Measurements from ENCODE around the gene DNAJC8.
A peak's percentile ranks its signal among the peaks of the same experiment; 100 is the strongest.

The DNAJC8 gene

GRCh38 chr1:28180306-28181305, 52.2 kb downstream of the DNAJC8 start:
- H3K9me3 ChIP-seq (ENCODE audit: low read length): no peaks in the 10 kb centered on the region
- peaks cover 8% of the 10 kb centered on the region for H3K27me3 ChIP-seq (ENCODE audit: insufficient read depth, low read length)
- H3K4me3 ChIP-seq (ENCODE audit: low read length): no peak overlapping the region
- no peaks in the 10 kb centered on the region for H3K4me1 ChIP-seq (ENCODE audit: insufficient read depth, low read length)
- H2AFZ ChIP-seq (ENCODE audit: low read depth, low read length): no peak overlapping the region
- H3K36me3 ChIP-seq (ENCODE audit: insufficient read depth, low read length): no peaks in the 10 kb centered on the region

GRCh38 chr1:28178690-28179485, 53.9 kb downstream of the DNAJC8 start:
- peaks cover under 1% of the 10 kb centered on the region for H3K4me1 ChIP-seq (ENCODE audit: insufficient read depth, low read length)
- H3K36me3 ChIP-seq (ENCODE audit: insufficient read depth, low read length): no peaks in the 10 kb centered on the region
- H3K9me3 ChIP-seq (ENCODE audit: low read length): no peaks in the 10 kb centered on the region
- no peak overlapping the region for H2AFZ ChIP-seq (ENCODE audit: low read depth, low read length)
- H3K4me3 ChIP-seq (ENCODE audit: low read length): no peak overlapping the region
- peaks cover 8% of the 10 kb centered on the region for H3K27me3 ChIP-seq (ENCODE audit: insufficient read depth, low read length)

GRCh38 chr1:28176492-28177470, 56.0 kb downstream of the DNAJC8 start, which contains the start of gene PTAFR:
PTAFR (minus strand) TSS chr1:28176690; CDS start chr1:28151021, 25,669 bp downstream.
- Histone ChIP-seq H3K36me3 (ENCODE audit: insufficient read depth, low read length) (no peaks in the 10 kb centered on the region), H3K4me3 (ENCODE audit: low read length) (no peak within 1 kb of the TSS), H3K27me3 (ENCODE audit: insufficient read depth, low read length) (peaks cover 8% of the 10 kb centered on the region), H2AFZ (ENCODE audit: low read depth, low read length) (peak within 1 kb of the TSS; percentile 5), H3K9me3 (ENCODE audit: low read length) (no peaks in the 10 kb centered on the region), H3K4me1 (ENCODE audit: insufficient read depth, low read length) (peaks cover 10% of the 10 kb centered on the region)

GRCh38 chr1:28175955-28176485, 56.8 kb downstream of the DNAJC8 start:
- H3K4me3 ChIP-seq (ENCODE audit: low read length): no peak overlapping the region
- H3K4me1 ChIP-seq (ENCODE audit: insufficient read depth, low read length): peaks cover 10% of the 10 kb centered on the region
- H3K36me3 ChIP-seq (ENCODE audit: insufficient read depth, low read length): no peaks in the 10 kb centered on the region
- H3K27me3 ChIP-seq (ENCODE audit: insufficient read depth, low read length): peaks cover 8% of the 10 kb centered on the region
- H2AFZ ChIP-seq (ENCODE audit: low read depth, low read length): no peak overlapping the region
- H3K9me3 ChIP-seq (ENCODE audit: low read length): no peaks in the 10 kb centered on the region

- Histone ChIP-seq H3K9me3 (ENCODE audit: low read length) (no peaks in the 10 kb centered on the region), H2AFZ (ENCODE audit: low read depth, low read length) (no peak overlapping the region), H3K27me3 (ENCODE audit: insufficient read depth, low read length) (peaks cover 8% of the 10 kb centered on the region), H3K4me1 (ENCODE audit: insufficient read depth, low read length) (peaks cover 10% of the 10 kb centered on the region), H3K4me3 (ENCODE audit: low read length) (no peak overlapping the region), H3K36me3 (ENCODE audit: insufficient read depth, low read length) (no peaks in the 10 kb centered on the region)
Observed at GRCh38 chr1:28173980-28174297, 58.9 kb downstream of the DNAJC8 start.

- Histone ChIP-seq H2AFZ (ENCODE audit: low read depth, low read length) (no peak overlapping the region), H3K4me3 (ENCODE audit: low read length) (no peak overlapping the region), H3K9me3 (ENCODE audit: low read length) (no peaks in the 10 kb centered on the region), H3K36me3 (ENCODE audit: insufficient read depth, low read length) (no peaks in the 10 kb centered on the region), H3K4me1 (ENCODE audit: insufficient read depth, low read length) (peaks cover 10% of the 10 kb centered on the region), H3K27me3 (ENCODE audit: insufficient read depth, low read length) (peaks cover 8% of the 10 kb centered on the region)
Observed at GRCh38 chr1:28173151-28173979, 59.5 kb downstream of the DNAJC8 start.

GRCh38 chr1:28172713-28173150, 60.1 kb downstream of the DNAJC8 start:
- Histone ChIP-seq H3K4me3 (ENCODE audit: low read length) (no peak overlapping the region), H3K27me3 (ENCODE audit: insufficient read depth, low read length) (peaks cover 6% of the 10 kb centered on the region), H2AFZ (ENCODE audit: low read depth, low read length) (no peak overlapping the region), H3K4me1 (ENCODE audit: insufficient read depth, low read length) (peaks cover 10% of the 10 kb centered on the region), H3K36me3 (ENCODE audit: insufficient read depth, low read length) (no peaks in the 10 kb centered on the region), H3K9me3 (ENCODE audit: low read length) (no peaks in the 10 kb centered on the region)

- Histone ChIP-seq H2AFZ (ENCODE audit: low read depth, low read length) (no peak overlapping the region), H3K4me1 (ENCODE audit: insufficient read depth, low read length) (peaks cover 10% of the 10 kb centered on the region), H3K36me3 (ENCODE audit: insufficient read depth, low read length) (no peaks in the 10 kb centered on the region), H3K27me3 (ENCODE audit: insufficient read depth, low read length) (no peaks in the 10 kb centered on the region), H3K4me3 (ENCODE audit: low read length) (no peak overlapping the region), H3K9me3 (ENCODE audit: low read length) (no peaks in the 10 kb centered on the region)
Observed at GRCh38 chr1:28171246-28171645, 61.6 kb downstream of the DNAJC8 start.

GRCh38 chr1:28170001-28170596, 62.7 kb downstream of the DNAJC8 start:
- H3K27me3 ChIP-seq (ENCODE audit: insufficient read depth, low read length): no peaks in the 10 kb centered on the region
- H3K36me3 ChIP-seq (ENCODE audit: insufficient read depth, low read length): no peaks in the 10 kb centered on the region
- no peak overlapping the region for H2AFZ ChIP-seq (ENCODE audit: low read depth, low read length)
- no peaks in the 10 kb centered on the region for H3K9me3 ChIP-seq (ENCODE audit: low read length)
- H3K4me1 ChIP-seq (ENCODE audit: insufficient read depth, low read length): peaks cover 10% of the 10 kb centered on the region
- H3K4me3 ChIP-seq (ENCODE audit: low read length): no peak overlapping the region

- H3K9me3 ChIP-seq (ENCODE audit: low read length): no peaks in the 10 kb centered on the region
Observed at GRCh38 chr1:28163496-28164161, 69.2 kb downstream of the DNAJC8 start.

GRCh38 chr1:28162151-28162550, 70.7 kb downstream of the DNAJC8 start:
- no peaks in the 10 kb centered on the region for H3K27me3 ChIP-seq (ENCODE audit: insufficient read depth, low read length)
- no peak overlapping the region for H2AFZ ChIP-seq (ENCODE audit: low read depth, low read length)
- H3K4me3 ChIP-seq (ENCODE audit: low read length): no peak overlapping the region
- H3K36me3 ChIP-seq (ENCODE audit: insufficient read depth, low read length): no peaks in the 10 kb centered on the region
- H3K9me3 ChIP-seq (ENCODE audit: low read length): no peaks in the 10 kb centered on the region
- peaks cover 12% of the 10 kb centered on the region for H3K4me1 ChIP-seq (ENCODE audit: insufficient read depth, low read length)

More at GRCh38 chr1:28163496-28164161, 69.2 kb downstream of the DNAJC8 start:
- H3K27me3 ChIP-seq (ENCODE audit: insufficient read depth, low read length): no peaks in the 10 kb centered on the region
- no peaks in the 10 kb centered on the region for H3K36me3 ChIP-seq (ENCODE audit: insufficient read depth, low read length)
- no peak overlapping the region for H2AFZ ChIP-seq (ENCODE audit: low read depth, low read length)
- H3K4me3 ChIP-seq (ENCODE audit: low read length): no peak overlapping the region
- peaks cover 12% of the 10 kb centered on the region for H3K4me1 ChIP-seq (ENCODE audit: insufficient read depth, low read length)

Data from neuron (in vitro differentiated cells).